DND-41 (cell line): ENCODE measurements around the gene ALKBH5.
A peak's percentile ranks its signal among the peaks of the same experiment; 100 is the strongest.

ENCODE experiments used
- ATAC-seq: fragments of 200-7000 bp; cut with Tn5 transposase; 3 replicates; pipeline ENCODE4 v1.9.1; 2021; ENCODE audit warnings: low read depth; ENCODE audit not compliant: insufficient read depth
- DNase-seq: peaks from one replicate; pipeline ENCODE4 v3.0.0-alpha.2; 2020
- H2AFZ ChIP-seq: 2 replicates; pipeline ENCODE4 v1.6.0; 2012; ENCODE audit warnings: low read depth, low read length
- H3K27ac ChIP-seq: 2 replicates; pipeline ENCODE4 v1.5.1; 2012; ENCODE audit warnings: low read length, inconsistent platforms
- H3K27me3 ChIP-seq: fragments of 200-600 bp; sonication (generic); 2 replicates; pipeline ENCODE4 v1.6.0; 2012; ENCODE audit warnings: low read length, mild to moderate bottlenecking, inconsistent platforms; ENCODE audit not compliant: insufficient read depth, poor library complexity
- H3K36me3 ChIP-seq: 2 replicates; pipeline ENCODE4 v1.5.1; 2012; ENCODE audit warnings: low read length, inconsistent platforms; ENCODE audit not compliant: insufficient read depth
- H3K4me1 ChIP-seq: 2 replicates; pipeline ENCODE4 v1.5.1; 2012; ENCODE audit warnings: mild to moderate bottlenecking, low read length; ENCODE audit not compliant: insufficient read depth
- H3K4me2 ChIP-seq: 2 replicates; pipeline ENCODE4 v1.6.0; 2012; ENCODE audit warnings: mild to moderate bottlenecking, moderate library complexity, low read length, inconsistent platforms; ENCODE audit not compliant: insufficient read depth
- H3K4me3 ChIP-seq, 2 experiments: fragments of 200-600 bp in 1 of 2; shearing (Covaris generic) in 1 of 2; 2 replicates each; pipeline ENCODE4 v1.5.1; 2012 to 2016; ENCODE audit warnings: inconsistent platforms in 2 of 2, low read length in 2 of 2, mild to moderate bottlenecking in 2 of 2, low read depth in 1 of 2, moderate library complexity in 1 of 2
- H3K79me2 ChIP-seq: 2 replicates; pipeline ENCODE4 v1.6.0; 2012; ENCODE audit warnings: low read length, inconsistent platforms; ENCODE audit not compliant: insufficient read depth
- H3K9ac ChIP-seq: 2 replicates; pipeline ENCODE4 v1.6.0; 2012; ENCODE audit warnings: low read depth, mild to moderate bottlenecking, inconsistent platforms, low read length, moderate library complexity
- H3K9me3 ChIP-seq: 2 replicates; pipeline ENCODE4 v1.5.1; 2012; ENCODE audit warnings: low read length, moderate library complexity, mild to moderate bottlenecking, inconsistent platforms; ENCODE audit not compliant: insufficient read depth, severe bottlenecking
- H4K20me1 ChIP-seq: 2 replicates; pipeline ENCODE4 v1.6.0; 2012; ENCODE audit warnings: low read length; ENCODE audit not compliant: insufficient read depth
- EZH2 ChIP-seq: IDR thresholded peaks from 3 replicates; pipeline ENCODE4 v1.6.1; 2012; ENCODE audit warnings: borderline replicate concordance, low read depth, mild to moderate bottlenecking, moderate library complexity, low read length, inconsistent platforms; ENCODE audit not compliant: severe bottlenecking
- TF ChIP-seq, protein P1 (sequence below): IDR thresholded peaks from 2 replicates; pipeline ENCODE4 v1.5.1; 2012; ENCODE audit warnings: borderline replicate concordance, low read length, moderate library complexity, mild to moderate bottlenecking; ENCODE audit not compliant: poor library complexity, severe bottlenecking; ENCODE audit errors: extremely low read depth

ALKBH5 gene

DNA sequence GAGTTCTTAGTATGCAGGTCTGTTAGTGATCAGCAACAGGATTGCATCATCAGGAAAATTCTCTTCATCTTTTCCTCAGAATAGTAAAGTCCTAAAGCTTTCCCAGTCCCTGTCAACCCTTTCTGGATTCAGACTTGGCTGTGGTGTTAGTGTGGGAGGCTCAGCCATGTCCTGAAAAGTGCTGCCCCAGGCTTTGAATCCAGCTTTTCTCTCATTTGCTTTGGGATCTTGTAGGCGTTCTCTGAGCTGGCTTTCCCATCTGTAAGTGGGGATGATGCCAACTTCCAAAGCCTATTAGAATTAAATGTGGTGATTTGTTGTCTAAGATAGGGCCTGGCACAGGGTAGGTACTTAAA is 3.0 kb downstream of the ALKBH5 start:
- H3K4me2 ChIP-seq, result peak overlapping the region; percentile 97
- peaks cover 80% of the 10 kb centered on the region for H3K4me1 ChIP-seq
- H3K27me3 ChIP-seq, result no peaks in the 10 kb centered on the region
- TF ChIP-seq, protein P1, sequence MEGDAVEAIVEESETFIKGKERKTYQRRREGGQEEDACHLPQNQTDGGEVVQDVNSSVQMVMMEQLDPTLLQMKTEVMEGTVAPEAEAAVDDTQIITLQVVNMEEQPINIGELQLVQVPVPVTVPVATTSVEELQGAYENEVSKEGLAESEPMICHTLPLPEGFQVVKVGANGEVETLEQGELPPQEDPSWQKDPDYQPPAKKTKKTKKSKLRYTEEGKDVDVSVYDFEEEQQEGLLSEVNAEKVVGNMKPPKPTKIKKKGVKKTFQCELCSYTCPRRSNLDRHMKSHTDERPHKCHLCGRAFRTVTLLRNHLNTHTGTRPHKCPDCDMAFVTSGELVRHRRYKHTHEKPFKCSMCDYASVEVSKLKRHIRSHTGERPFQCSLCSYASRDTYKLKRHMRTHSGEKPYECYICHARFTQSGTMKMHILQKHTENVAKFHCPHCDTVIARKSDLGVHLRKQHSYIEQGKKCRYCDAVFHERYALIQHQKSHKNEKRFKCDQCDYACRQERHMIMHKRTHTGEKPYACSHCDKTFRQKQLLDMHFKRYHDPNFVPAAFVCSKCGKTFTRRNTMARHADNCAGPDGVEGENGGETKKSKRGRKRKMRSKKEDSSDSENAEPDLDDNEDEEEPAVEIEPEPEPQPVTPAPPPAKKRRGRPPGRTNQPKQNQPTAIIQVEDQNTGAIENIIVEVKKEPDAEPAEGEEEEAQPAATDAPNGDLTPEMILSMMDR, result no peak
- no peak for TF ChIP-seq EZH2
- no peaks in the 10 kb centered on the region for H3K9me3 ChIP-seq
- ATAC-seq (no peak), DNase-seq (no peak)
- H3K9ac ChIP-seq, result peak overlapping the region; percentile 81
- H3K4me3 ChIP-seq, result peak overlapping the region; percentile 42 to 94; a peak in 3 of 4 replicates
- H4K20me1 ChIP-seq, result peaks cover 71% of the 10 kb centered on the region
- no peak overlapping the region for H2AFZ ChIP-seq
- H3K79me2 ChIP-seq, result peaks cover 82% of the 10 kb centered on the region
- H3K36me3 ChIP-seq, result peaks cover 70% of the 10 kb centered on the region
- peak overlapping the region; percentile 64 for H3K27ac ChIP-seq

DNA sequence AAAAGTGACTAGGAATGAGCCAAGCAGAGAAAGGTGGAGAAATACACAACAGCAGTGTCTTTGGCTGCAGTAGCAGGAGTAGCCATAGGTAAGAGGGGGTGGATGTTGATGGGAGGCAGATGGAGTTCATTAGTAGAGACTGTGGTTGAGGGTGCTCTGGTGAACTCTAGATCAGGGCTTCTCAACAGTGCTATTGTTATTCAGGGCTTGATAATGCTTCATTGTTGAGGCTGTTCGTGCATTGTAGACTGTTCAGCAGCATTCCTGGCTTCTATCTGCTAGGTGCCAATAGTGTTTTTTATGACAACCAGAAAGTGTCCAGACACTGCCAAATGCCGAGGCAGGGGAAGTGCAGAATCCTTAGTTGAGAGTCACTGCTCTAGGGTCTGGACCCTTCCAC is 3.6 kb downstream of the ALKBH5 start:
- Histone ChIP-seq H2AFZ (no peak overlapping the region), H3K79me2 (peaks cover 86% of the 10 kb centered on the region), H3K4me2 (peak overlapping the region; percentile 97), H4K20me1 (peaks cover 77% of the 10 kb centered on the region), H3K9me3 (no peaks in the 10 kb centered on the region), H3K27me3 (no peaks in the 10 kb centered on the region), H3K4me1 (peaks cover 73% of the 10 kb centered on the region), H3K4me3 (peak overlapping the region; percentile 42 to 94; a peak in 3 of 4 replicates), H3K27ac (peak overlapping the region; percentile 64), H3K36me3 (peaks cover 75% of the 10 kb centered on the region), H3K9ac (peak overlapping the region; percentile 81)
- no peak for ATAC-seq
- DNase-seq, result no peak
- TF ChIP-seq, protein P1, result no peak
- no peak for TF ChIP-seq EZH2

DNA sequence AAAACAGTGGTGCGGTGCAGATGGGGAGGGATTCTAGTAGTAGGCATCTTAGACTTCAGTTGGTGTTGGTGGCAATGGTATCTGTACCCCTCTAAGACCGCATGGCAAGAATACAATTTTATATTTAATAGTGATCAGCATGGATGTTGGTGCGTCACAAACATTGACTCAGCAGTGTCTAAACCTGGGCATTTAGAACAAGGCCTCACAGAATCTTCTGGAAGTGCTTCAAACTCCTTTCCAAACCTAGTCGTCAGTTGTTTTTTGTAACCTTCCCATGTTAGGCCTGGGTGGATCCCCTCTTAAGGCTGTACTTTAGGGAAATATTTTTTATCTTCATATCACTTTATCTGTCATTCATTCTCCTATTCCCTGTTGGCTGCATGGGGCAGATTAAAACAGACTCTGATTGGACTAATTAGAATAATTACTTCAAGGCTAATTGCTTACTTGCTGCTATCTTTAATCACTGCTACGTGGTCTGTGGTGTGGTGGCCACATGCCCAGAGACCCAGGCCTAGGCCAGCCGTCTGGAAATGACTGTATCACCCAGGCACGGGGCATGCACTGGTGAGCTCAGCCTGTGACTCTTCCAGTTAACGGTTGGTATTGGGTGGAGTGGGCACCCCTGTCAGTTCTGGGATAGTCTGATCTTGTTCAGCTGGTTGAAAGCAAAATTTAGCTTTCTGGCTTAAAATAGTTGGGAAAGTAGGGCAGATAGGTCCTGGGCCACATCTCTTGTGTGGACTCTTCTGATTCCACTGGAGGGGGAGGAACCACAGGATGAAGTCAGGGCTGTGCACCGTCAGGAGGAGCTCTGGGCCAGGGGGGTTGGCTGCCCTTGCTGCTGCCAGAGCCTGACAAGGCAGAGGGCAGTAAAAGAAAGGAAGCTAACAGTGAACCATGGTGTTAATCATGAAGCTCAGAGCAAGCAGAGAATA is 4.5 kb downstream of the ALKBH5 start:
- Histone ChIP-seq H3K9me3 (no peaks in the 10 kb centered on the region), H3K4me1 (peaks cover 68% of the 10 kb centered on the region), H3K4me3 (peak overlapping the region; percentile 42 to 94; a peak in 3 of 4 replicates), H3K36me3 (peaks cover 84% of the 10 kb centered on the region), H3K27ac (no peak overlapping the region), H3K27me3 (no peaks in the 10 kb centered on the region), H3K4me2 (peak overlapping the region; percentile 97), H4K20me1 (peaks cover 85% of the 10 kb centered on the region), H3K9ac (peak overlapping the region; percentile 81), H2AFZ (no peak overlapping the region), H3K79me2 (peaks cover 94% of the 10 kb centered on the region)
- TF ChIP-seq, protein P1, result no peak
- no peak for TF ChIP-seq EZH2
- ATAC-seq (no peak), DNase-seq (no peak)
